MM.1S (cell line): ENCODE data around the gene CNNM3.

Experiments
- DNase-seq: peaks from one replicate; pipeline ENCODE4 v3.0.0-alpha.2; 2015
- H2AFZ ChIP-seq: fragments of 300-600 bp; sonication (generic); 2 replicates; pipeline ENCODE4 v1.6.0; 2016; ENCODE audit warnings: antibody characterized with exemption, low read length
- H3F3A ChIP-seq: fragments of 300-600 bp; sonication (generic); 2 replicates; pipeline ENCODE4 v1.6.1; 2016; ENCODE audit warnings: mild to moderate bottlenecking, antibody characterized with exemption, low read length, moderate library complexity, mixed read lengths; ENCODE audit not compliant: insufficient read depth
- H3K27ac ChIP-seq: fragments of 300-600 bp; sonication (generic); 2 replicates; pipeline ENCODE4 v1.5.1; 2016; ENCODE audit warnings: mild to moderate bottlenecking, low read length
- H3K27me3 ChIP-seq: fragments of 300-600 bp; sonication (generic); replicated peaks from 2 replicates; pipeline ENCODE4 v1.6.0; 2016; ENCODE audit warnings: low read length; ENCODE audit not compliant: insufficient read depth
- H3K36me3 ChIP-seq: fragments of 300-600 bp; sonication (generic); replicated peaks from 2 replicates; pipeline ENCODE4 v1.6.1; 2016; ENCODE audit warnings: mild to moderate bottlenecking, low read length, mixed read lengths; ENCODE audit not compliant: insufficient read depth
- H3K4me1 ChIP-seq: fragments of 300-600 bp; sonication (generic); 2 replicates; pipeline ENCODE4 v1.6.1; 2016; ENCODE audit warnings: low read length, mixed read lengths
- H3K4me2 ChIP-seq: fragments of 300-600 bp; sonication (generic); 2 replicates; pipeline ENCODE4 v1.6.0; 2016; ENCODE audit warnings: low read depth, low read length
- H3K4me3 ChIP-seq: fragments of 300-600 bp; sonication (generic); 2 replicates; pipeline ENCODE4 v1.5.1; 2016; ENCODE audit warnings: low read length, mixed read lengths
- H3K79me2 ChIP-seq: fragments of 300-600 bp; sonication (generic); 2 replicates; pipeline ENCODE4 v1.6.1; 2016; ENCODE audit warnings: mixed run types, low read length, mixed read lengths
- H3K9ac ChIP-seq: fragments of 300-600 bp; sonication (generic); 2 replicates; pipeline ENCODE4 v1.6.1; 2016; ENCODE audit warnings: low read length, mixed read lengths
- H3K9me2 ChIP-seq: fragments of 300-600 bp; sonication (generic); replicated peaks from 2 replicates; pipeline ENCODE4 v1.6.1; 2016; ENCODE audit warnings: mild to moderate bottlenecking, low read length, mixed read lengths; ENCODE audit not compliant: insufficient read depth
- H3K9me3 ChIP-seq: fragments of 300-600 bp; sonication (generic); replicated peaks from 2 replicates; pipeline ENCODE4 v1.6.1; 2016; ENCODE audit warnings: mild to moderate bottlenecking, low read length, mixed read lengths; ENCODE audit not compliant: insufficient read depth
- H4K20me1 ChIP-seq: fragments of 300-600 bp; sonication (generic); 2 replicates; pipeline ENCODE4 v1.6.1; 2016; ENCODE audit warnings: mild to moderate bottlenecking, low read length, moderate library complexity, mixed read lengths; ENCODE audit not compliant: insufficient read depth
- EZH2 ChIP-seq: fragments of 300-600 bp; sonication (generic); optimal IDR thresholded peaks from 2 replicates; pipeline ENCODE3; 2017; ENCODE audit warnings: low read depth, mild to moderate bottlenecking, antibody characterized with exemption, low read length, mixed read lengths
- EZH2phosphoT487 ChIP-seq: fragments of 300-600 bp; sonication (generic); IDR thresholded peaks from 2 replicates; pipeline ENCODE4 v1.6.1; 2018; ENCODE audit warnings: antibody characterized with exemption, low read length
- TF ChIP-seq, protein P1 (sequence below): fragments of 300-600 bp; sonication (generic); IDR thresholded peaks from 2 replicates; pipeline ENCODE4 v1.5.1; 2016; ENCODE audit warnings: antibody characterized with exemption, low read length, mixed read lengths

The CNNM3 gene

DNA sequence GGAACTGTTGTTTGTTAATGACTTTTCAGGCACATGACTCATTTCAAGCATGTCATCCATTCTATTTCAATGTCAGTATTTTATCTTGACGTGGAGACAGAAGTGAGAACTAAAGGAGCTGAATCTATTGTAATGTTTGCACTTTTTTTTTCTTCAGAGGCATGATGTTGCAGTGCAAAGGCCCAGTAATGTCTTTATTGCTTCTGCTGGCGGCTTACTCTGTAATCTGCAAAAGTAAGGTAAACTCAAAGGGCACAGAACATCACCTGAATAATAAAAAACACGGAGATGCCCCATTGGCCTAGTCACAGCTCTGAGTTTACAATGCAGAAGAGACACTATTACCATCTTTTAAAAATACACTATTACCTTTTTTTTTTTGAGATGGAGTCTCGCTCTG, 2.4 kb upstream of the CNNM3 start:
- H3K4me1 ChIP-seq = peaks cover 16% of the 10 kb centered on the region
- H3K27me3 ChIP-seq = no peaks in the 10 kb centered on the region
- H3K9me2 ChIP-seq = no peaks in the 10 kb centered on the region
- DNase-seq = no peak
- no peaks in the 10 kb centered on the region for H3K9me3 ChIP-seq
- H4K20me1 ChIP-seq = no peaks in the 10 kb centered on the region
- H3K27ac ChIP-seq = no peak overlapping the region
- no peak overlapping the region for H2AFZ ChIP-seq
- H3K9ac ChIP-seq = no peak overlapping the region
- no peak overlapping the region for H3K4me2 ChIP-seq
- H3K4me3 ChIP-seq = no peak overlapping the region
- TF ChIP-seq EZH2 (no peak), EZH2phosphoT487 (no peak)
- TF ChIP-seq, protein P1, sequence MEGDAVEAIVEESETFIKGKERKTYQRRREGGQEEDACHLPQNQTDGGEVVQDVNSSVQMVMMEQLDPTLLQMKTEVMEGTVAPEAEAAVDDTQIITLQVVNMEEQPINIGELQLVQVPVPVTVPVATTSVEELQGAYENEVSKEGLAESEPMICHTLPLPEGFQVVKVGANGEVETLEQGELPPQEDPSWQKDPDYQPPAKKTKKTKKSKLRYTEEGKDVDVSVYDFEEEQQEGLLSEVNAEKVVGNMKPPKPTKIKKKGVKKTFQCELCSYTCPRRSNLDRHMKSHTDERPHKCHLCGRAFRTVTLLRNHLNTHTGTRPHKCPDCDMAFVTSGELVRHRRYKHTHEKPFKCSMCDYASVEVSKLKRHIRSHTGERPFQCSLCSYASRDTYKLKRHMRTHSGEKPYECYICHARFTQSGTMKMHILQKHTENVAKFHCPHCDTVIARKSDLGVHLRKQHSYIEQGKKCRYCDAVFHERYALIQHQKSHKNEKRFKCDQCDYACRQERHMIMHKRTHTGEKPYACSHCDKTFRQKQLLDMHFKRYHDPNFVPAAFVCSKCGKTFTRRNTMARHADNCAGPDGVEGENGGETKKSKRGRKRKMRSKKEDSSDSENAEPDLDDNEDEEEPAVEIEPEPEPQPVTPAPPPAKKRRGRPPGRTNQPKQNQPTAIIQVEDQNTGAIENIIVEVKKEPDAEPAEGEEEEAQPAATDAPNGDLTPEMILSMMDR = no peak
- peaks cover 8% of the 10 kb centered on the region; the same call in 1 of the 2 replicates for H3F3A ChIP-seq
- H3K36me3 ChIP-seq = no peaks in the 10 kb centered on the region
- H3K79me2 ChIP-seq = peaks cover 17% of the 10 kb centered on the region

DNA sequence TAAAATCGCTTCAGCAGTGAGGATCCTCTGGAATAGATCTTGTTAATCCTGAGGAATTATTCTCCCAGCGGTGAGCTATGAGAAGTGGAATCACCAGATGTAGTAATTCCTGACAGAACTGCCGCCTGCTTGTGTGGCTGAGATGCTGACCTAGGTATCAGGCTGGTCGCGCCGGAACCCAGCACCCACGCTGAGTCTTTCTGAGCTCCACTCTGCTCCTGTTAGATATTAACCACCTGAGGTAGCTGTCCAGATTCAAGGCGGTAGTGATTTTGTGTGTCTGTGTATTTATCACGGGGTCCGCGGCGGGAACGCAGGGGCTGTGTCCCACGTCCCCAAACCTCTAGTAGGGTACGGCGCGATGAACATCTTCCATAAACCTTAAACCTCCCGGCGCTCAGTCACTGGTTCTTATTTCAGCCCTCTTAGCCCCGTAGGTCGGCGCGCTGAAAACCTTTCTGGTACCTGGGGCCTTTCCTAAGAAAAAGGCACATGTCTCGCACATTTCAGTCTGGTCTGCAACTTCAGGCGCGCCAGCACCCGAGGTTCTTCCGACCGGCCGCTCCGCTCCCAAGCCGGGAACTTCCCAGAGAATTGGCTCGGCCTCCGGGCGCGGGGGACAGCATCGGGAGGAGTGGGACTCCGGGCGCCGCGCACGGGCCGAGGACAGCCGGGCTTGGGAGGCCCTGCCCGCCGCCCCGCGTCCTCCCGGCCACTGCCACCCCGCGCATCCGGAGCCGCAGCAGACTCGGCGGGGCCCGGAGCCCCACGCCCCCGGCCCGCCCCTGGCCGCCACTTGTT, 542 bp upstream of the CNNM3 start:
- peak; percentile 55 for DNase-seq

DNA sequence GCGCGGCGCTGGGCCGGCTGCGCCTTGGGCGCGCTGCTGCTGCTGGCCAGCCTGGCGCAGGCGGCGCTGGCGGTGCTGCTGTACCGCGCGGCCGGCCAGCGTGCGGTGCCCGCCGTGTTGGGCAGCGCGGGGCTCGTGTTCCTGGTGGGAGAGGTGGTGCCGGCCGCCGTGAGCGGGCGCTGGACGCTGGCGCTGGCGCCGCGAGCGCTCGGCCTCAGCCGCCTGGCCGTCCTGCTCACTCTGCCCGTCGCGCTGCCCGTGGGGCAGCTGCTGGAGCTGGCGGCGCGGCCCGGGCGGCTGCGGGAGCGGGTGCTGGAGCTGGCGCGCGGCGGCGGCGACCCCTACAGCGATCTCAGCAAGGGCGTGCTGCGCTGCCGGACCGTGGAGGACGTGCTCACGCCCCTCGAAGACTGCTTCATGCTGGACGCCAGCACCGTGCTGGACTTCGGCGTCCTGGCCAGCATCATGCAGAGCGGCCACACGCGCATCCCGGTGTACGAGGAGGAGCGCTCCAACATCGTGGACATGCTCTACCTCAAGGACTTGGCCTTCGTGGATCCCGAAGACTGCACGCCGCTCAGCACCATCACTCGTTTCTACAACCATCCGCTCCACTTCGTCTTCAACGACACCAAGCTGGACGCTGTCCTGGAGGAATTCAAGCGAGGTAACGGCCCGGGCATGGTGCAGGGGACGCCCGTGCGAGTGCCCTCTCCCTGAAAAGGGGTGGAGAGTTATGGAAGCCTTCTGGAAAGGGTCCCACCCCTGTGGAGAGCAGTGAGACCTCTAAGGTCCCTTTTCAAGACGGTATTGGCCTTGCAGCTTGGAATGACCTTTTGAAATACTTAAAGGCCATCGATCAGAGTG, 1.0 kb downstream of the CNNM3 start:
- Histone ChIP-seq H3K4me3 (peak overlapping the region; percentile 76), H3K9me3 (no peaks in the 10 kb centered on the region), H2AFZ (no peak overlapping the region), H3K27ac (no peak overlapping the region), H3K4me2 (peak overlapping the region; percentile 98), H3K36me3 (no peaks in the 10 kb centered on the region), H3K9me2 (no peaks in the 10 kb centered on the region), H3K4me1 (peaks cover 24% of the 10 kb centered on the region), H3K27me3 (no peaks in the 10 kb centered on the region), H4K20me1 (no peaks in the 10 kb centered on the region), H3K9ac (peak overlapping the region; percentile 50; the same call in 1 of the 2 replicates), H3F3A (peaks cover 8% of the 10 kb centered on the region; the same call in 1 of the 2 replicates), H3K79me2 (peaks cover 49% of the 10 kb centered on the region)
- TF ChIP-seq EZH2 (no peak), EZH2phosphoT487 (no peak)
- TF ChIP-seq, protein P1 = no peak
- no peak for DNase-seq

More for the DNA sequence above, 542 bp upstream of the CNNM3 start:
- H3K4me1 ChIP-seq = peaks cover 23% of the 10 kb centered on the region
- no peaks in the 10 kb centered on the region for H3K27me3 ChIP-seq
- peaks cover 8% of the 10 kb centered on the region; the same call in 1 of the 2 replicates for H3F3A ChIP-seq
- peak overlapping the region; percentile 91 for H3K4me3 ChIP-seq
- H2AFZ ChIP-seq = peak overlapping the region; percentile 98
- no peaks in the 10 kb centered on the region for H3K36me3 ChIP-seq
- peaks cover 36% of the 10 kb centered on the region for H3K79me2 ChIP-seq
- H3K4me2 ChIP-seq = peak overlapping the region; percentile 98
- no peaks in the 10 kb centered on the region for H3K9me3 ChIP-seq
- H3K9me2 ChIP-seq = no peaks in the 10 kb centered on the region
- H3K27ac ChIP-seq = peak overlapping the region; percentile 56; the same call in 1 of the 2 replicates
- TF ChIP-seq, protein P1 = no peak
- TF ChIP-seq EZH2 (no peak), EZH2phosphoT487 (no peak)
- peak overlapping the region; percentile 75 for H3K9ac ChIP-seq
- H4K20me1 ChIP-seq = no peaks in the 10 kb centered on the region
